Posterior cingulate gyrus (tissue), 11 donors: ENCODE measurements around the gene PRR5.
"Not testable (repeated sequence)": the region's sequence is repeated elsewhere in the genome, so short reads cannot be mapped to it uniquely, and the experiment has no call there.

Source experiments
- DNase-seq, 10 donors: peaks; one replicate each; pipeline versions ENCODE4 v3.0.0 to v3.0.0-alpha.2; 2020 to 2021; ENCODE audit warnings: mixed read lengths in 3 of 10
- intact Hi-C: fragments of 100-400 bp; cut with DNase I; formaldehyde crosslinking; loops from one replicate; pipeline ENCODE4 v1.15.1; 2023

PRR5 gene

GRCh38 chr22:44747784-44748127 is 45.8 kb downstream of the PRR5 start:
- DNase-seq, intact Hi-C loops: not testable (repeated sequence)

- intact Hi-C loops: no loop called here
- peak in 2 of 10 donors; percentile 20 to 29 for DNase-seq
These were observed 46.5 kb downstream of the PRR5 start for GRCh38 chr22:44748524-44748923.

- intact Hi-C loops: no loop called here
- no peak for DNase-seq
These were observed 48.5 kb downstream of the PRR5 start for GRCh38 chr22:44750481-44750880.

GRCh38 chr22:44752285-44753188 is 50.5 kb downstream of the PRR5 start, which contains the start of gene ARHGAP8:
Gene ARHGAP8, plus strand, starts transcription at chr22:44752575. Its CDS starts 33,953 bp downstream, at chr22:44786528.
- intact Hi-C loops: no loop called here
- peak in 3 of 10 donors; percentile 1 to 71 (median 41) for DNase-seq

GRCh38 chr22:44753189-44754042 is 51.4 kb downstream of the PRR5 start:
- intact Hi-C loops: no loop called here
- peak in 2 of 10 donors; percentile 55 to 61 for DNase-seq

GRCh38 chr22:44754998-44755397 is 53.0 kb downstream of the PRR5 start:
- intact Hi-C loops: no loop called here
- DNase-seq: peak in 1 of 10 donors; percentile 18

GRCh38 chr22:44755417-44755816 is 53.4 kb downstream of the PRR5 start:
- intact Hi-C loops: no loop called here
- DNase-seq: peak in 1 of 10 donors; percentile 31

- intact Hi-C loops: no loop called here
- DNase-seq: peak in 2 of 10 donors; percentile 9 to 19
These were observed 54.0 kb downstream of the PRR5 start for GRCh38 chr22:44755956-44756361.

- peak in 2 of 10 donors; percentile 37 to 40 for DNase-seq
- intact Hi-C loops: no loop called here
These were observed 56.5 kb downstream of the PRR5 start for GRCh38 chr22:44758344-44758973.

- peak in 2 of 10 donors; percentile 46 to 53 for DNase-seq
- intact Hi-C loops: no loop called here
These were observed 57.0 kb downstream of the PRR5 start for GRCh38 chr22:44759001-44759400.

- DNase-seq: peak in 2 of 10 donors; percentile 59 to 62
- intact Hi-C loops: no loop called here
These were observed 57.7 kb downstream of the PRR5 start for GRCh38 chr22:44759430-44760310.

- intact Hi-C loops: no loop called here
- DNase-seq: peak in 1 of 10 donors; percentile 32
These were observed 58.5 kb downstream of the PRR5 start for GRCh38 chr22:44760476-44760875.

GRCh38 chr22:44761025-44761424 is 59.0 kb downstream of the PRR5 start:
- intact Hi-C loops: no loop called here
- peak in 1 of 10 donors; percentile 1 for DNase-seq

- intact Hi-C loops: no loop called here
- peak in 2 of 10 donors; percentile 43 to 51 for DNase-seq
These were observed 62.4 kb downstream of the PRR5 start for GRCh38 chr22:44764373-44764772.

GRCh38 chr22:44764974-44765373 is 63.0 kb downstream of the PRR5 start:
- intact Hi-C loops: no loop called here
- peak in 1 of 10 donors; percentile 61 for DNase-seq

- peak in 2 of 10 donors; percentile 72 to 80 for DNase-seq
- intact Hi-C loops: no loop called here
These were observed 63.7 kb downstream of the PRR5 start for GRCh38 chr22:44765571-44766285.

GRCh38 chr22:44773082-44773481 is 71.1 kb downstream of the PRR5 start:
- no peak for DNase-seq
- intact Hi-C loops: no loop called here

- intact Hi-C loops: no loop called here
These were observed 73.9 kb downstream of the PRR5 start for GRCh38 chr22:44775862-44776261.

More at GRCh38 chr22:44775862-44776261, 73.9 kb downstream of the PRR5 start:
- DNase-seq: peak in 1 of 10 donors; percentile 6
